ENCODE data around the gene CEP41. TPM values are rescaled to one million over a fixed set of nuclear protein-coding genes. Genes with fewer than 3 reads are reported as not detected.

Gene CEP41
- total and polyA plus RNA-seq, 10 of the 15 experiments (the other 5 are each of a cell fraction or from before 2014, with no cell fraction given): 11.4 to 43.0 (median 24.7) TPM

GRCh38 chr7:130388671-130389070 is 52.1 kb downstream of the CEP41 start (continued):
- TF ChIP-seq REST (IDR thresholded peaks at IDR 0.05; ENCODE audit: low read depth, low read length) (no peak), E4F1 (IDR thresholded peaks at IDR 0.05; ENCODE audit: borderline replicate concordance, partially characterized antibody) (no peak), ZNF622 (IDR thresholded peaks at IDR 0.05) (no peak), PBX3 (IDR thresholded peaks at IDR 0.05; ENCODE audit: insufficient replicate concordance, low read depth, low read length) (no peak)

All from GM12878 (cell line).